HepG2 (cell line): ENCODE measurements around the gene PRR9. TPM values are rescaled to one million over a fixed set of nuclear protein-coding genes. Genes with fewer than 3 reads are reported as not detected.

Experiments used
- ATAC-seq: fragments of 200-7000 bp; cut with Tn5 transposase; 3 replicates; pipeline ENCODE4 v1.9.1; 2020; ENCODE audit warnings: mild to moderate bottlenecking, moderate library complexity
- BruUV-seq: library from RNA; stranded (reverse); fragments of 400-500 nt; replicated peaks from 2 replicates; lab custom pipeline; 2021; lab: Mats Ljungman, UMichigan
- CTCF ChIA-PET: fragments of 300-600 bp; formaldehyde crosslinking; extraction: SDS; loops from one replicate; lab custom pipeline; 2021; ENCODE audit warnings: low total read pairs, inconsistent platforms, low intra/inter-chr PET ratio; lab: Yijun Ruan, JAX
- POLR2A ChIA-PET: fragments of 350-600 bp; sonication (Branson Sonifier 250); formaldehyde crosslinking; loops from one replicate; lab custom pipeline; 2020; ENCODE audit warnings: antibody characterized with exemption, inconsistent platforms; lab: Yijun Ruan, JAX
- DNase-seq: peaks from one replicate; pipeline ENCODE4 v3.0.0-alpha.2; 2015; ENCODE audit warnings: low spot score
- FAIRE-seq: peaks from 3 replicates; lab custom pipeline; 2011; peaks lifted over from hg19 to GRCh38; lab: Jason Lieb, UNC
- H2AFZ ChIP-seq: one replicate; pipeline ENCODE4 v1.6.1; 2011; ENCODE audit warnings: low read length, inconsistent platforms
- H3K27ac ChIP-seq: fragments of 300-600 bp; 3 replicates; pipeline ENCODE4 v1.8.0; 2011; ENCODE audit warnings: mixed run types, mild to moderate bottlenecking, mixed read lengths, low read length, inconsistent platforms; ENCODE audit not compliant: insufficient read depth; ENCODE audit errors: extremely low read length
- H3K27me3 ChIP-seq, 2 experiments: fragments of 200-600 bp in 1 of 2; 2 replicates in 1 of 2; 3 replicates in 1 of 2; pipeline versions ENCODE4 v1.6.0 to v1.8.0; 2011; ENCODE audit warnings: low read length in 2 of 2, mild to moderate bottlenecking in 2 of 2, moderate library complexity in 2 of 2, inconsistent platforms in 1 of 2; ENCODE audit not compliant: insufficient read depth in 2 of 2, control insufficient read depth in 1 of 2
- H3K36me3 ChIP-seq, 2 experiments: fragments of 200-600 bp in 1 of 2; replicated peaks in 1 of 2; 2 replicates in 1 of 2; 3 replicates in 1 of 2; pipeline versions ENCODE4 v1.5.1 to v1.8.0; 2011; ENCODE audit warnings: low read length in 2 of 2, inconsistent platforms in 1 of 2; ENCODE audit not compliant: insufficient read depth in 2 of 2, control insufficient read depth in 1 of 2
- H3K4me1 ChIP-seq: 2 replicates; pipeline ENCODE4 v1.5.1; 2012; ENCODE audit warnings: low read length, inconsistent platforms; ENCODE audit not compliant: insufficient read depth
- H3K4me2 ChIP-seq: 2 replicates; pipeline ENCODE4 v1.6.0; 2011; ENCODE audit warnings: low read depth, low read length, inconsistent platforms
- H3K4me3 ChIP-seq, 3 experiments: fragments of 200-600 bp in 1 of 3; sonication (generic), shearing (Covaris generic) in 1 of 3; replicated peaks in 1 of 3; 2 replicates each; pipeline ENCODE4 v1.5.1; 2011 to 2016; ENCODE audit warnings: low read length in 3 of 3, inconsistent platforms in 2 of 3, low read depth in 2 of 3, mild to moderate bottlenecking in 2 of 3, control low read depth in 1 of 3, mixed read lengths in 1 of 3; ENCODE audit not compliant: insufficient read depth in 1 of 3
- H3K79me2 ChIP-seq: one replicate; pipeline ENCODE4 v1.6.1; 2011; ENCODE audit warnings: low read length, inconsistent platforms; ENCODE audit not compliant: insufficient read depth
- H3K9ac ChIP-seq: 2 replicates; pipeline ENCODE4 v1.6.0; 2011; ENCODE audit warnings: mild to moderate bottlenecking, low read depth, low read length, inconsistent platforms; ENCODE audit not compliant: insufficient read depth
- H3K9me3 ChIP-seq: 2 replicates; pipeline ENCODE4 v1.5.1; 2012; ENCODE audit warnings: mild to moderate bottlenecking, low read length
- H4K20me1 ChIP-seq: 2 replicates; pipeline ENCODE4 v1.6.0; 2011; ENCODE audit warnings: inconsistent platforms, mild to moderate bottlenecking, low read length, moderate library complexity; ENCODE audit not compliant: insufficient read depth
- BRCA1 ChIP-seq: sonication (generic); formaldehyde crosslinking; IDR thresholded peaks from 2 replicates; pipeline ENCODE4 v1.4.0; 2020; ENCODE audit warnings: missing genetic modification reagents
- MIER3 ChIP-seq: IDR thresholded peaks from 2 replicates; pipeline ENCODE4 v1.6.1; 2016; ENCODE audit warnings: missing compliant biosample characterization, borderline replicate concordance
- MXI1 ChIP-seq: IDR thresholded peaks from 3 replicates; pipeline ENCODE4 v1.6.1; 2012; ENCODE audit warnings: low read depth, low read length, inconsistent platforms, borderline replicate concordance
- NFATC3 ChIP-seq: sonication (generic); formaldehyde crosslinking; IDR thresholded peaks from 2 replicates; pipeline ENCODE4 v1.5.1; 2020; ENCODE audit warnings: mild to moderate bottlenecking, missing genetic modification reagents
- NPAS2 ChIP-seq: sonication (generic); formaldehyde crosslinking; IDR thresholded peaks from 2 replicates; pipeline ENCODE4 v1.8.0; 2022; ENCODE audit warnings: mild to moderate bottlenecking, missing genetic modification reagents, borderline replicate concordance
- POLR2G ChIP-seq: fragments of 200-400 bp; formaldehyde crosslinking; IDR thresholded peaks from 2 replicates; pipeline ENCODE4 v1.6.1; 2018; ENCODE audit warnings: mild to moderate bottlenecking, low read depth, low read length, moderate library complexity
- ZNF121 ChIP-seq: sonication (generic); formaldehyde crosslinking; IDR thresholded peaks from 2 replicates; pipeline ENCODE4 v1.5.0; 2020; ENCODE audit warnings: mild to moderate bottlenecking, missing genetic modification reagents
- ZNF367 ChIP-seq: sonication (generic); formaldehyde crosslinking; IDR thresholded peaks from 2 replicates; pipeline ENCODE4 v1.4.0; 2020; ENCODE audit warnings: missing genetic modification reagents, borderline replicate concordance
- ZNF530 ChIP-seq: sonication (generic); formaldehyde crosslinking; IDR thresholded peaks from 2 replicates; pipeline ENCODE4 v1.5.0; 2020; ENCODE audit warnings: low read depth, mild to moderate bottlenecking, missing genetic modification reagents
- ZNF563 ChIP-seq: sonication (generic); formaldehyde crosslinking; IDR thresholded peaks from 2 replicates; pipeline ENCODE4 v1.8.0; 2022; ENCODE audit warnings: mild to moderate bottlenecking, moderate library complexity, missing genetic modification reagents
- ZNF589 ChIP-seq: sonication (generic); formaldehyde crosslinking; conservative IDR thresholded peaks from 2 replicates; pipeline ENCODE4 v1.8.0; 2022; ENCODE audit warnings: mild to moderate bottlenecking, moderate library complexity, missing genetic modification reagents
- ZNF709 ChIP-seq: sonication (generic); formaldehyde crosslinking; IDR thresholded peaks from 2 replicates; pipeline ENCODE4 v1.5.0; 2020; ENCODE audit warnings: mild to moderate bottlenecking, missing genetic modification reagents
- ZNF883 ChIP-seq: sonication (generic); formaldehyde crosslinking; IDR thresholded peaks from 2 replicates; pipeline ENCODE4 v1.5.1; 2020; ENCODE audit warnings: mild to moderate bottlenecking, missing genetic modification reagents; ENCODE audit errors: not compliant biosample characterization
- WGBS: methylation state at CpG from one replicate; pipeline ENCODE4 v1.1.6; 2017; ENCODE audit warnings: low lambda C conversion rate; 5-methylcytosine and 5-hydroxymethylcytosine counted together
- in situ Hi-C: cut with HindIII; loops from 2 replicates; pipeline ENCODE4 v1.10.0; 2017; ENCODE audit warnings: low pct_unique_long_range_greater_than_20kb; ENCODE audit not compliant: extremely low pct_ligation_motif_present
- intact Hi-C: fragments of 100-400 bp; cut with micrococcal nuclease; formaldehyde crosslinking; loops from one replicate; pipeline ENCODE4 v1.10.0; 2022; ENCODE audit not compliant: unreplicated experiment
- polyA plus RNA-seq, 8 experiments: library from polyadenylated mRNA; depleted of rRNA in 3 of 8; stranded (reverse) in 7 of 8; unstranded in 1 of 8; fragments of >200 nt; fragmentation: Illumina TruSeq in 4 of 8; extraction: Trizol in 4 of 8; gene quantifications; 2 replicates each; pipeline versions ENCODE4 v1.2.1 to v1.2.3, GENCODE V29; 2011 to 2016; ENCODE audit warnings: low read depth in 4 of 8, missing spikeins in 1 of 8, mixed read lengths in 1 of 8; ENCODE audit not compliant: insufficient read depth in 1 of 8
- total RNA-seq, 5 experiments: library from RNA; depleted of rRNA; stranded (reverse); fragments of >200 nt; fragmentation: Illumina TruSeq; extraction: Trizol; gene quantifications; 2 replicates each; pipeline ENCODE4 v1.2.3, GENCODE V29; 2016; ENCODE audit warnings: low read depth in 1 of 5
- TF ChIP-seq, protein P1 (sequence below): sonication (generic); formaldehyde crosslinking; IDR thresholded peaks from 2 replicates; pipeline ENCODE4 v1.5.1; 2020; ENCODE audit warnings: mild to moderate bottlenecking, moderate library complexity, missing genetic modification reagents
- TF ChIP-seq, protein P2 (sequence below): sonication (generic); formaldehyde crosslinking; IDR thresholded peaks from 2 replicates; pipeline ENCODE4 v1.8.1; 2022; ENCODE audit warnings: mild to moderate bottlenecking, missing genetic modification reagents
- TF ChIP-seq, protein P3 (sequence below): sonication (generic); formaldehyde crosslinking; IDR thresholded peaks from 2 replicates; pipeline ENCODE4 v1.8.0; 2022; ENCODE audit warnings: missing genetic modification reagents, mild to moderate bottlenecking, borderline replicate concordance

Gene PRR9
- total and polyA plus RNA-seq, 2 of the 13 experiments (the other 11 are each of a cell fraction or from before 2014, with no cell fraction given): not detected

DNA sequence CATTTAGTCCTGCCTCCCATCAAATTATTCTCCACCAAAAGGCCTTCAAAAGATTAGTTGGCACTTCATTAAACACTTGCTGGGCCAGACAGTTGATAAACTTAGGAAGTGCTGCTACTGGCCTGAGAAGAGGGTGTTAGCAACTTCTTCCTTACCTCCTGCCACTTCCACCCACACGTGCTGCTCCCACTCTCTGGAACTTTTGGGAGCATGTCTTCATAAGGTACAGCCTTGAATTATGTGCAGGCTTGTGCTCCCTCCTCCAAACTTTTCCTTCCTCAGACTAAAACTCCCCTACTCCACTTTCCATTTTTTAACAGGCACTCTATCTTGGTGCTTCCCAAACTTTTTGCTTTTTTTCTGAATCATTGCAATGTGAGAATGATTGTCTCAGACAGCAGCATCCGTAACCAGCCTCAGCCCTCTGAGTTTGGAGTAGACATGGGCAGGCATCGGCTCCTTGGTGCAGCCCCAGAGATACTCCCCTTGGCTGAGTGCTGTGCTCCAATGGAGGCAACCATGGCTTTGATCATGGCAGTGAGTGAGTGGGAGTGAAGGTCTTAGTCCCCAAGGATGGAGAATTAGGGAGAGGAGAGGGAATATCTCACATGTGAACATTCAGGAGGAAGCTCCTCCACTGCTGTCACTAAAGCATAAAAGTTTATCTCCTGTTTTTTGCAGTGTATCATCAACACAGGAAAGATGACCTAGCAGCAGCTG lies 22.9 kb upstream of the PRR9 start:
- intact Hi-C loops: no loop called here
- Histone ChIP-seq H2AFZ (no peak overlapping the region), H3K4me1 (no peaks in the 10 kb centered on the region), H4K20me1 (no peaks in the 10 kb centered on the region), H3K27ac (no peak overlapping the region), H3K9me3 (no peaks in the 10 kb centered on the region), H3K27me3 (no peaks in the 10 kb centered on the region; a peak in 1 of 5 replicates), H3K79me2 (no peaks in the 10 kb centered on the region), H3K4me2 (no peak overlapping the region), H3K4me3 (no peak overlapping the region), H3K36me3 (no peaks in the 10 kb centered on the region), H3K9ac (no peak overlapping the region)
- in situ Hi-C loops: loop anchor here (10.0 kb wide), 1 partner anchor 320 kb away; the partner anchor contains the start of gene SMCP
- ATAC-seq (no peak), DNase-seq (no peak), FAIRE-seq (no peak)
- TF ChIP-seq ZNF121 (no peak), POLR2G (no peak), ZNF530 (CRISPR knock-in tag) (no peak), MXI1 (no peak), NPAS2 (CRISPR knock-in tag) (no peak), ZNF883 (CRISPR knock-in tag) (no peak), ZNF589 (CRISPR knock-in tag) (no peak), ZNF709 (CRISPR knock-in tag) (no peak), ZNF563 (CRISPR knock-in tag) (no peak), ZNF367 (CRISPR knock-in tag) (no peak), NFATC3 (no peak), BRCA1 (no peak), MIER3 (CRISPR knock-in tag) (no peak)
- TF ChIP-seq, protein P1, sequence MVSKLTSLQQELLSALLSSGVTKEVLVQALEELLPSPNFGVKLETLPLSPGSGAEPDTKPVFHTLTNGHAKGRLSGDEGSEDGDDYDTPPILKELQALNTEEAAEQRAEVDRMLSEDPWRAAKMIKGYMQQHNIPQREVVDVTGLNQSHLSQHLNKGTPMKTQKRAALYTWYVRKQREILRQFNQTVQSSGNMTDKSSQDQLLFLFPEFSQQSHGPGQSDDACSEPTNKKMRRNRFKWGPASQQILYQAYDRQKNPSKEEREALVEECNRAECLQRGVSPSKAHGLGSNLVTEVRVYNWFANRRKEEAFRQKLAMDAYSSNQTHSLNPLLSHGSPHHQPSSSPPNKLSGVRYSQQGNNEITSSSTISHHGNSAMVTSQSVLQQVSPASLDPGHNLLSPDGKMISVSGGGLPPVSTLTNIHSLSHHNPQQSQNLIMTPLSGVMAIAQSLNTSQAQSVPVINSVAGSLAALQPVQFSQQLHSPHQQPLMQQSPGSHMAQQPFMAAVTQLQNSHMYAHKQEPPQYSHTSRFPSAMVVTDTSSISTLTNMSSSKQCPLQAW (CRISPR knock-in tag): no peak
- TF ChIP-seq, protein P2, sequence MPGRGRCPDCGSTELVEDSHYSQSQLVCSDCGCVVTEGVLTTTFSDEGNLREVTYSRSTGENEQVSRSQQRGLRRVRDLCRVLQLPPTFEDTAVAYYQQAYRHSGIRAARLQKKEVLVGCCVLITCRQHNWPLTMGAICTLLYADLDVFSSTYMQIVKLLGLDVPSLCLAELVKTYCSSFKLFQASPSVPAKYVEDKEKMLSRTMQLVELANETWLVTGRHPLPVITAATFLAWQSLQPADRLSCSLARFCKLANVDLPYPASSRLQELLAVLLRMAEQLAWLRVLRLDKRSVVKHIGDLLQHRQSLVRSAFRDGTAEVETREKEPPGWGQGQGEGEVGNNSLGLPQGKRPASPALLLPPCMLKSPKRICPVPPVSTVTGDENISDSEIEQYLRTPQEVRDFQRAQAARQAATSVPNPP: no peak
- TF ChIP-seq, protein P3, sequence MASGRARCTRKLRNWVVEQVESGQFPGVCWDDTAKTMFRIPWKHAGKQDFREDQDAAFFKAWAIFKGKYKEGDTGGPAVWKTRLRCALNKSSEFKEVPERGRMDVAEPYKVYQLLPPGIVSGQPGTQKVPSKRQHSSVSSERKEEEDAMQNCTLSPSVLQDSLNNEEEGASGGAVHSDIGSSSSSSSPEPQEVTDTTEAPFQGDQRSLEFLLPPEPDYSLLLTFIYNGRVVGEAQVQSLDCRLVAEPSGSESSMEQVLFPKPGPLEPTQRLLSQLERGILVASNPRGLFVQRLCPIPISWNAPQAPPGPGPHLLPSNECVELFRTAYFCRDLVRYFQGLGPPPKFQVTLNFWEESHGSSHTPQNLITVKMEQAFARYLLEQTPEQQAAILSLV: no peak
- BruUV-seq: no TSS peak
- POLR2A ChIA-PET: no interaction called here
- WGBS: 0% methylated on average over 3 of the region's 3 CpGs
- CTCF ChIA-PET: no interaction called here
